IPS-11a (cell line): ENCODE measurements around the gene ARL8A.
"Not testable (repeated sequence)": the region's sequence is repeated elsewhere in the genome, so short reads cannot be mapped to it uniquely, and the experiment has no call there.

Source experiments
- H3K4me3 ChIP-seq: one replicate; pipeline ENCODE4 v1.5.1; 2013; ENCODE audit warnings: low read depth, low read length, control low read depth

Gene ARL8A

GRCh38 chr1:202176949-202177927, 32.7 kb upstream of the ARL8A start:
- no peak overlapping the region for H3K4me3 ChIP-seq

- H3K4me3 ChIP-seq = no peak overlapping the region
Observed at GRCh38 chr1:202173993-202174392, 29.5 kb upstream of the ARL8A start.

- no peak overlapping the region for H3K4me3 ChIP-seq
Observed at GRCh38 chr1:202172015-202172355, 27.4 kb upstream of the ARL8A start.

- H3K4me3 ChIP-seq = no peak overlapping the region
Observed at GRCh38 chr1:202171292-202172014, 26.9 kb upstream of the ARL8A start.

- H3K4me3 ChIP-seq = no peak overlapping the region
Observed at GRCh38 chr1:202170726-202171125, 26.2 kb upstream of the ARL8A start.

- no peak overlapping the region for H3K4me3 ChIP-seq
Observed at GRCh38 chr1:202168861-202169260, 24.3 kb upstream of the ARL8A start.

- H3K4me3 ChIP-seq = no peak overlapping the region
Observed at GRCh38 chr1:202167708-202168415, 23.3 kb upstream of the ARL8A start.

- not testable (repeated sequence) for H3K4me3 ChIP-seq
Observed at GRCh38 chr1:202167054-202167453, 22.5 kb upstream of the ARL8A start.

- H3K4me3 ChIP-seq = no peak overlapping the region
Observed at GRCh38 chr1:202165942-202166843, 21.7 kb upstream of the ARL8A start.

- no peak overlapping the region for H3K4me3 ChIP-seq
Observed at GRCh38 chr1:202165267-202165941, 20.9 kb upstream of the ARL8A start.

GRCh38 chr1:202164271-202165037, 19.9 kb upstream of the ARL8A start:
- H3K4me3 ChIP-seq = no peak overlapping the region

- H3K4me3 ChIP-seq = no peak overlapping the region
Observed at GRCh38 chr1:202163281-202164270, 19.0 kb upstream of the ARL8A start.

GRCh38 chr1:202162418-202163280, 18.1 kb upstream of the ARL8A start:
- H3K4me3 ChIP-seq = no peak overlapping the region

- H3K4me3 ChIP-seq = no peak overlapping the region
Observed at GRCh38 chr1:202162047-202162417, 17.5 kb upstream of the ARL8A start.

- H3K4me3 ChIP-seq = no peak overlapping the region
Observed at GRCh38 chr1:202161151-202162046, 16.9 kb upstream of the ARL8A start.

- no peak within 1 kb of the TSS for H3K4me3 ChIP-seq
Observed at GRCh38 chr1:202160377-202160940, 15.9 kb upstream of the ARL8A start, which contains the start of gene PTPN7. TSS of gene PTPN7 (minus strand) at chr1:202160602. CDS start at chr1:202159402, 1,200 bp downstream.
